HepG2 (cell line): ENCODE measurements around the gene LRP1-AS. TPM values are rescaled to one million over a fixed set of nuclear protein-coding genes. Genes with fewer than 3 reads are reported as not detected.

ENCODE experiments used
- ARID5B ChIP-seq: IDR thresholded peaks from 2 replicates; pipeline ENCODE4 v1.4.0; 2020; ENCODE audit warnings: mild to moderate bottlenecking, missing genetic modification reagents
- HCFC1 ChIP-seq: fragments of 150-350 bp; IDR thresholded peaks from 2 replicates; pipeline ENCODE4 v1.6.1; 2014; ENCODE audit warnings: low read depth, low read length
- ISL2 ChIP-seq: sonication (generic); formaldehyde crosslinking; IDR thresholded peaks from 2 replicates; pipeline ENCODE4 v1.5.0; 2020; ENCODE audit warnings: missing genetic modification reagents
- MAF1 ChIP-seq: sonication (generic); formaldehyde crosslinking; IDR thresholded peaks from 2 replicates; pipeline ENCODE4 v1.5.0; 2020; ENCODE audit warnings: missing genetic modification reagents, borderline replicate concordance
- MLLT10 ChIP-seq: sonication (generic); formaldehyde crosslinking; IDR thresholded peaks from 2 replicates; pipeline ENCODE4 v1.4.0; 2020; ENCODE audit warnings: missing genetic modification reagents
- MXD4 ChIP-seq: IDR thresholded peaks from 2 replicates; pipeline ENCODE4 v1.6.1; 2016; ENCODE audit warnings: mild to moderate bottlenecking, missing biosample characterization, missing genetic modification reagents
- NFYC ChIP-seq: IDR thresholded peaks from 2 replicates; pipeline ENCODE4 v1.6.1; 2016; ENCODE audit warnings: missing genetic modification reagents, missing compliant biosample characterization
- NR2F1 ChIP-seq, 2 experiments: fragments of 450-650 bp in 1 of 2; formaldehyde crosslinking in 1 of 2; IDR thresholded peaks; 2 replicates each; pipeline versions ENCODE4 v1.5.0 to v1.6.1; 2016 to 2020; ENCODE audit warnings: mild to moderate bottlenecking in 1 of 2, missing compliant biosample characterization in 1 of 2, missing genetic modification reagents in 1 of 2, moderate library complexity in 1 of 2
- PCBP2 ChIP-seq: fragments of 200-400 bp; formaldehyde crosslinking; optimal IDR thresholded peaks from 2 replicates; pipeline ENCODE3; 2018; ENCODE audit warnings: low read length, low read depth; ENCODE audit not compliant: poor library complexity, severe bottlenecking
- RFXANK ChIP-seq: IDR thresholded peaks from 2 replicates; pipeline ENCODE4 v1.6.1; 2016
- SIN3B ChIP-seq: fragments of 150-350 bp; IDR thresholded peaks from 2 replicates; pipeline ENCODE4 v1.6.1; 2014; ENCODE audit warnings: low read length
- TBX2 ChIP-seq: sonication (generic); formaldehyde crosslinking; IDR thresholded peaks from 2 replicates; pipeline ENCODE4 v1.5.0; 2020; ENCODE audit warnings: missing genetic modification reagents, mild to moderate bottlenecking, borderline replicate concordance
- TOE1 ChIP-seq: sonication (generic); formaldehyde crosslinking; IDR thresholded peaks from 2 replicates; pipeline ENCODE4 v1.4.0; 2020; ENCODE audit warnings: mild to moderate bottlenecking, missing genetic modification reagents
- TRAFD1 ChIP-seq: sonication (generic); formaldehyde crosslinking; IDR thresholded peaks from 2 replicates; pipeline ENCODE4 v1.5.1; 2020; ENCODE audit warnings: missing genetic modification reagents, mild to moderate bottlenecking, borderline replicate concordance
- TRIM24 ChIP-seq: sonication (generic); formaldehyde crosslinking; IDR thresholded peaks from 2 replicates; pipeline ENCODE4 v1.8.0; 2022; ENCODE audit warnings: mild to moderate bottlenecking, missing genetic modification reagents
- ZNF136 ChIP-seq: sonication (generic); formaldehyde crosslinking; IDR thresholded peaks from 2 replicates; pipeline ENCODE4 v1.8.1; 2022; ENCODE audit warnings: low read depth, mild to moderate bottlenecking, moderate library complexity, missing genetic modification reagents
- ZNF160 ChIP-seq: sonication (generic); formaldehyde crosslinking; IDR thresholded peaks from 2 replicates; pipeline ENCODE4 v1.8.0; 2022; ENCODE audit warnings: mild to moderate bottlenecking, inconsistent platforms, missing genetic modification reagents
- ZNF230 ChIP-seq: sonication (generic); formaldehyde crosslinking; IDR thresholded peaks from 2 replicates; pipeline ENCODE4 v1.4.0; 2020; ENCODE audit warnings: mild to moderate bottlenecking, missing genetic modification reagents
- ZNF431 ChIP-seq: sonication (generic); formaldehyde crosslinking; IDR thresholded peaks from 2 replicates; pipeline ENCODE4 v1.9.0; 2022; ENCODE audit warnings: missing genetic modification reagents, low read depth, mild to moderate bottlenecking, borderline replicate concordance
- ZNF780A ChIP-seq: sonication (generic); formaldehyde crosslinking; IDR thresholded peaks from 2 replicates; pipeline ENCODE4 v1.8.0; 2022; ENCODE audit warnings: mild to moderate bottlenecking, missing genetic modification reagents, moderate library complexity
- polyA plus RNA-seq, 8 experiments: library from polyadenylated mRNA; depleted of rRNA in 3 of 8; stranded (reverse) in 7 of 8; unstranded in 1 of 8; fragments of >200 nt; fragmentation: Illumina TruSeq in 4 of 8; extraction: Trizol in 4 of 8; gene quantifications; 2 replicates each; pipeline versions ENCODE4 v1.2.1 to v1.2.3, GENCODE V29; 2011 to 2016; ENCODE audit warnings: low read depth in 4 of 8, missing spikeins in 1 of 8, mixed read lengths in 1 of 8; ENCODE audit not compliant: insufficient read depth in 1 of 8
- total RNA-seq, 5 experiments: library from RNA; depleted of rRNA; stranded (reverse); fragments of >200 nt; fragmentation: Illumina TruSeq; extraction: Trizol; gene quantifications; 2 replicates each; pipeline ENCODE4 v1.2.3, GENCODE V29; 2016; ENCODE audit warnings: low read depth in 1 of 5
- TF ChIP-seq, protein P1 (sequence below): sonication (generic); formaldehyde crosslinking; IDR thresholded peaks from 2 replicates; pipeline ENCODE4 v1.4.0; 2020; ENCODE audit warnings: mild to moderate bottlenecking, missing genetic modification reagents, borderline replicate concordance

The LRP1-AS gene
- total and polyA plus RNA-seq, 2 of the 13 experiments (the other 11 are each of a cell fraction or from before 2014, with no cell fraction given) = 0.20 TPM; not detected in 1

- TF ChIP-seq, protein P1, sequence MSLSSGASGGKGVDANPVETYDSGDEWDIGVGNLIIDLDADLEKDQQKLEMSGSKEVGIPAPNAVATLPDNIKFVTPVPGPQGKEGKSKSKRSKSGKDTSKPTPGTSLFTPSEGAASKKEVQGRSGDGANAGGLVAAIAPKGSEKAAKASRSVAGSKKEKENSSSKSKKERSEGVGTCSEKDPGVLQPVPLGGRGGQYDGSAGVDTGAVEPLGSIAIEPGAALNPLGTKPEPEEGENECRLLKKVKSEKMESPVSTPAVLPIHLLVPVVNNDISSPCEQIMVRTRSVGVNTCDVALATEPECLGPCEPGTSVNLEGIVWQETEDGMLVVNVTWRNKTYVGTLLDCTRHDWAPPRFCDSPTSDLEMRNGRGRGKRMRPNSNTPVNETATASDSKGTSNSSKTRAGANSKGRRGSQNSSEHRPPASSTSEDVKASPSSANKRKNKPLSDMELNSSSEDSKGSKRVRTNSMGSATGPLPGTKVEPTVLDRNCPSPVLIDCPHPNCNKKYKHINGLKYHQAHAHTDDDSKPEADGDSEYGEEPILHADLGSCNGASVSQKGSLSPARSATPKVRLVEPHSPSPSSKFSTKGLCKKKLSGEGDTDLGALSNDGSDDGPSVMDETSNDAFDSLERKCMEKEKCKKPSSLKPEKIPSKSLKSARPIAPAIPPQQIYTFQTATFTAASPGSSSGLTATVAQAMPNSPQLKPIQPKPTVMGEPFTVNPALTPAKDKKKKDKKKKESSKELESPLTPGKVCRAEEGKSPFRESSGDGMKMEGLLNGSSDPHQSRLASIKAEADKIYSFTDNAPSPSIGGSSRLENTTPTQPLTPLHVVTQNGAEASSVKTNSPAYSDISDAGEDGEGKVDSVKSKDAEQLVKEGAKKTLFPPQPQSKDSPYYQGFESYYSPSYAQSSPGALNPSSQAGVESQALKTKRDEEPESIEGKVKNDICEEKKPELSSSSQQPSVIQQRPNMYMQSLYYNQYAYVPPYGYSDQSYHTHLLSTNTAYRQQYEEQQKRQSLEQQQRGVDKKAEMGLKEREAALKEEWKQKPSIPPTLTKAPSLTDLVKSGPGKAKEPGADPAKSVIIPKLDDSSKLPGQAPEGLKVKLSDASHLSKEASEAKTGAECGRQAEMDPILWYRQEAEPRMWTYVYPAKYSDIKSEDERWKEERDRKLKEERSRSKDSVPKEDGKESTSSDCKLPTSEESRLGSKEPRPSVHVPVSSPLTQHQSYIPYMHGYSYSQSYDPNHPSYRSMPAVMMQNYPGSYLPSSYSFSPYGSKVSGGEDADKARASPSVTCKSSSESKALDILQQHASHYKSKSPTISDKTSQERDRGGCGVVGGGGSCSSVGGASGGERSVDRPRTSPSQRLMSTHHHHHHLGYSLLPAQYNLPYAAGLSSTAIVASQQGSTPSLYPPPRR (CRISPR knock-in tag) = peak; percentile 43; the same call in 1 of the 2 replicates
- TF ChIP-seq ZNF160 (CRISPR knock-in tag) (no peak), NR2F1 (CRISPR knock-in tag; IDR thresholded peaks at IDR 0.05) (peak; percentile 36 to 41; a peak in 1 of 4 replicates), TBX2 (CRISPR knock-in tag) (peak; percentile 70; the same call in 1 of the 2 replicates), TRAFD1 (no peak), ZNF136 (CRISPR knock-in tag) (no peak), MLLT10 (CRISPR knock-in tag) (no peak), TOE1 (CRISPR knock-in tag) (no peak), PCBP2 (no peak), HCFC1 (no peak), NFYC (CRISPR knock-in tag) (no peak), SIN3B (no peak), MXD4 (CRISPR knock-in tag) (no peak), ZNF780A (CRISPR knock-in tag) (no peak), MAF1 (no peak), ZNF431 (CRISPR knock-in tag) (no peak), ISL2 (CRISPR knock-in tag) (peak; percentile 25; the same call in 1 of the 2 replicates), TRIM24 (no peak), RFXANK (CRISPR knock-in tag) (no peak), ARID5B (peak; percentile 46), ZNF230 (no peak)
Observed at GRCh38 chr12:57154804-57155434, 7.5 kb upstream of the LRP1-AS start (continued).
